Esophagus muscularis mucosa (tissue), 3 donors: ENCODE data around the gene COX14.

Source experiments
- CTCF ChIP-seq, 3 experiments: fragments of 200-600 bp in 2 of 3; fragments of 450-650 bp in 1 of 3; sonication (generic) in 2 of 3; IDR thresholded peaks; one replicate each; pipeline ENCODE4 v1.5.1; 2017 to 2019; ENCODE audit warnings: antibody characterized with exemption in 3 of 3, mild to moderate bottlenecking in 2 of 3, moderate library complexity in 1 of 3
- POLR2A ChIP-seq: fragments of 450-650 bp; IDR thresholded peaks from one replicate; pipeline ENCODE4 v1.6.1; 2017; ENCODE audit warnings: antibody characterized with exemption, moderate library complexity, mild to moderate bottlenecking, low read depth
- POLR2AphosphoS5 ChIP-seq, 2 donors: sonication (generic); formaldehyde crosslinking; IDR thresholded peaks; one replicate each; pipeline ENCODE4 v1.6.1; 2017; ENCODE audit warnings: antibody characterized with exemption in 2 of 2

DNA sequence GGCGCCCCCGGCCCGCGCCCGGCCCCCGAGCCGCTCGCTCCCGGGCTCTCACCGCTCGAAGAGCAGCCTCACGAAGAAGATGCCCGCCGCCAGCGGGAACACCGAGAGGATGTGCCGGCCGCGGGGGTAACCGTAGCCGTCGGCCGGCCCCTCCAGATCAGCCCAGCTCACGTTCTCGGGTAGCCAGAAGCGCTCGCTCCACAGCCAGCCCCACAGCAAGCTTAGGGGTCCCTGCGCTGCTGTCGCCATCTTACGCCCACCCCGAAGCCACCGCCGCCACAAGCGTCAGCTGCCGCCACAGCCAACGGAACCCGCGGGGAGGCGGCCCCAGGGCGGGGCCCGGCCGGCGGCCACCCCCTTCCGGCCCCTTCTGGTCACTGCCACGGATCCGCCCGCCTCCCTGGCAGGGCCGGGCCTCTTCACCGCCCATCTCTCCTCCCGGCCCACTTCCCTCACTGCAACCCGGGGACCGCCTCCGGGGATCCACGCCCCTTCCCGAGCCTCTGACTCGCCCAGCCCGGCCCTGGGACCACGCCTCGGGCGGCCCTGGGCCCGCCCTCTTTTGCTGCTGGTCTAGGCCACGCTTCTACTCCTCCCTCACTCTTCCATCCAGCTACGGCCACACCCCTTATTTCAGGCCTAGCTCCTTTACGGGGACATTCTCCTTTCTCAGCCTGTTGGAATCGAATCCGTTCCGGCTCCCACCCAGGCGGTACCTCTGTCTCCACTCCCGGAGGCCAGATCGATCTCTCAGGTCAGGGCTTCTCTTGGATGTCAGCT is 55.2 kb downstream of the COX14 start, which contains the start of gene CERS5:
- TF ChIP-seq CTCF (IDR thresholded peaks at IDR 0.05) (peak in 2 of 3 experiments; percentile 28 to 33), POLR2A (peak; percentile 38), POLR2AphosphoS5 (IDR thresholded peaks at IDR 0.05) (peak; percentile 85 to 88)
